K562 (cell line): Measurements from ENCODE around the gene AGPAT2. TPM values are rescaled to one million over a fixed set of nuclear protein-coding genes. Genes with fewer than 3 reads are reported as not detected.
A peak's percentile ranks its signal among the peaks of the same experiment; 100 is the strongest.

ENCODE experiments used
- ARID1B ChIP-seq: fragments of 450-650 bp; IDR thresholded peaks from 2 replicates; pipeline ENCODE4 v1.6.1; 2016; ENCODE audit warnings: antibody characterized with exemption, mild to moderate bottlenecking, inconsistent platforms
- CCNT2 ChIP-seq: IDR thresholded peaks from 2 replicates; pipeline ENCODE4 v1.6.1; 2011; ENCODE audit warnings: borderline replicate concordance, low read depth, mild to moderate bottlenecking, moderate library complexity, mixed read lengths, low read length; ENCODE audit not compliant: insufficient read length; ENCODE audit errors: extremely low read depth
- FOS ChIP-seq: IDR thresholded peaks from 3 replicates; pipeline ENCODE4 v1.6.1; 2011; ENCODE audit not compliant: insufficient read length; ENCODE audit errors: extremely low read depth
- HMG20A ChIP-seq: fragments of 450-650 bp; formaldehyde crosslinking; conservative IDR thresholded peaks from 2 replicates; pipeline ENCODE4 v1.4.0; 2020; ENCODE audit warnings: mild to moderate bottlenecking, mixed read lengths
- MTF1 ChIP-seq: fragments of 250-450 bp; sonication (Bioruptor Pico); IDR thresholded peaks from 2 replicates; pipeline ENCODE4 v1.9.0; 2021; ENCODE audit warnings: moderate library complexity, mild to moderate bottlenecking, inconsistent platforms, borderline replicate concordance
- NELFE ChIP-seq: IDR thresholded peaks from 2 replicates; pipeline ENCODE4 v1.6.1; 2011; ENCODE audit warnings: mild to moderate bottlenecking; ENCODE audit not compliant: insufficient read depth, insufficient read length
- POLR3A ChIP-seq: IDR thresholded peaks from 2 replicates; pipeline ENCODE4 v1.6.1; 2011; ENCODE audit warnings: borderline replicate concordance, mild to moderate bottlenecking, moderate library complexity; ENCODE audit not compliant: insufficient read length, insufficient read depth; ENCODE audit errors: extremely low read depth
- RB1 ChIP-seq: fragments of 450-650 bp; IDR thresholded peaks from 2 replicates; pipeline ENCODE4 v1.6.1; 2017; ENCODE audit warnings: low read depth, mild to moderate bottlenecking
- RNF2 ChIP-seq: sonication (generic); IDR thresholded peaks from 2 replicates; pipeline ENCODE4 v1.6.1; 2016
- SMARCA4 ChIP-seq: fragments of 450-650 bp; IDR thresholded peaks from 2 replicates; pipeline ENCODE4 v1.6.1; 2016
- STAT5B ChIP-seq: fragments of 250-450 bp; sonication (Bioruptor Pico); IDR thresholded peaks from 2 replicates; pipeline ENCODE4 v1.8.0; 2021; ENCODE audit warnings: mild to moderate bottlenecking, inconsistent platforms
- TCF7 ChIP-seq: sonication (generic); IDR thresholded peaks from 2 replicates; pipeline ENCODE4 v1.6.1; 2016; ENCODE audit warnings: antibody characterized with exemption, borderline replicate concordance
- TRIM28 ChIP-seq: fragments of 450-650 bp; IDR thresholded peaks from 2 replicates; pipeline ENCODE4 v1.6.1; 2017
- ZFP1 ChIP-seq: fragments of 450-650 bp; formaldehyde crosslinking; IDR thresholded peaks from 2 replicates; pipeline ENCODE4 v1.4.0; 2020; ENCODE audit warnings: mild to moderate bottlenecking, mixed read lengths
- ZNF197 ChIP-seq: fragments of 200-800 bp; sonication (Bioruptor generic); IDR thresholded peaks from 2 replicates; pipeline ENCODE4 v1.6.1; 2016; ENCODE audit warnings: low read depth, missing genetic modification characterization, missing compliant biosample characterization
- ZNF764 ChIP-seq: fragments of 250-450 bp; sonication (Bioruptor Pico); IDR thresholded peaks from 2 replicates; pipeline ENCODE4 v1.4.0; 2020; ENCODE audit warnings: low read depth, mild to moderate bottlenecking, moderate library complexity
- polyA plus RNA-seq, 8 experiments: library from polyadenylated mRNA; depleted of rRNA in 4 of 8; stranded (reverse) in 5 of 8; unstranded in 3 of 8; fragments of >200 nt; fragmentation: Nextera tagmentation in 2 of 8; fragmentation: Illumina TruSeq in 1 of 8; extraction: Ambion mirVana in 2 of 8; extraction: Trizol in 1 of 8; gene quantifications; 2 replicates each; pipeline versions ENCODE4 v1.2.1 to v1.2.3, GENCODE V29; 2011 to 2014; ENCODE audit warnings: inconsistent platforms in 1 of 8, missing spikeins in 1 of 8
- total RNA-seq, 7 experiments: library from RNA; depleted of rRNA in 6 of 7; stranded (reverse); fragments of >200 nt in 6 of 7; fragmentation: Illumina TruSeq in 2 of 7; extraction: Trizol in 2 of 7; gene quantifications; 2 replicates each; pipeline versions ENCODE4 v1.2.1 to v1.2.3, GENCODE V29; 2011 to 2021; ENCODE audit warnings: low replicate concordance in 1 of 7
- TF ChIP-seq, protein P1 (sequence below), 2 experiments: fragments of 250-450 bp in 1 of 2; fragments of 450-650 bp in 1 of 2; sonication (Bioruptor Pico) in 1 of 2; IDR thresholded peaks; 2 replicates each; pipeline versions ENCODE4 v1.6.1 to v1.8.0; 2016 to 2021; ENCODE audit warnings: mild to moderate bottlenecking in 2 of 2, moderate library complexity in 2 of 2, missing compliant biosample characterization in 1 of 2, missing genetic modification characterization in 1 of 2
- TF ChIP-seq, protein P2 (sequence below): fragments of 450-650 bp; IDR thresholded peaks from 2 replicates; pipeline ENCODE4 v1.6.1; 2016; ENCODE audit warnings: missing biosample characterization, missing genetic modification characterization
- TF ChIP-seq, protein P3 (sequence below), 2 experiments: IDR thresholded peaks; 2 replicates each; pipeline ENCODE4 v1.6.1; 2011; ENCODE audit warnings: borderline replicate concordance in 1 of 2, control low read depth in 1 of 2, low read depth in 1 of 2, low read length in 1 of 2, mild to moderate bottlenecking in 1 of 2, mixed read lengths in 1 of 2, moderate library complexity in 1 of 2; ENCODE audit not compliant: insufficient read depth in 1 of 2, insufficient read length in 1 of 2, poor library complexity in 1 of 2, severe bottlenecking in 1 of 2; ENCODE audit errors: extremely low read depth in 1 of 2
- TF ChIP-seq, protein P4 (sequence below): sonication (generic); formaldehyde crosslinking; IDR thresholded peaks from 2 replicates; pipeline ENCODE4 v1.8.0; 2023; ENCODE audit warnings: missing genetic modification reagents, mild to moderate bottlenecking, borderline replicate concordance

The AGPAT2 gene
- total and polyA plus RNA-seq, 9 of the 15 experiments (the other 6 are each of a cell fraction or from before 2014, with no cell fraction given): 0.13 to 54.5 (median 23.9) TPM

GRCh38 chr9:136728080-136728547, 40.9 kb upstream of the AGPAT2 start (continued):
- TF ChIP-seq HMG20A (CRISPR knock-in tag) (no peak), ZNF764 (CRISPR knock-in tag) (no peak), TRIM28 (no peak), SMARCA4 (no peak), RB1 (peak; percentile 99), NELFE (peak; percentile 95), CCNT2 (peak; percentile 89), FOS (no peak), TCF7 (no peak), ZNF197 (no peak), RNF2 (peak; percentile 96), ARID1B (no peak), ZFP1 (CRISPR knock-in tag) (no peak), STAT5B (CRISPR knock-in tag) (no peak), POLR3A (no peak), MTF1 (CRISPR knock-in tag) (0 out of 2 replicates have a peak, but pooled peaks have one; percentile 48)
- TF ChIP-seq, protein P1, sequence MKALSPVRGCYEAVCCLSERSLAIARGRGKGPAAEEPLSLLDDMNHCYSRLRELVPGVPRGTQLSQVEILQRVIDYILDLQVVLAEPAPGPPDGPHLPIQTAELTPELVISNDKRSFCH (CRISPR knock-in tag; IDR thresholded peaks at IDR 0.05): no peak
- TF ChIP-seq, protein P1 (tag; IDR thresholded peaks at IDR 0.05): peak; percentile 83; the same call in 1 of the 2 replicates
- TF ChIP-seq, protein P2, sequence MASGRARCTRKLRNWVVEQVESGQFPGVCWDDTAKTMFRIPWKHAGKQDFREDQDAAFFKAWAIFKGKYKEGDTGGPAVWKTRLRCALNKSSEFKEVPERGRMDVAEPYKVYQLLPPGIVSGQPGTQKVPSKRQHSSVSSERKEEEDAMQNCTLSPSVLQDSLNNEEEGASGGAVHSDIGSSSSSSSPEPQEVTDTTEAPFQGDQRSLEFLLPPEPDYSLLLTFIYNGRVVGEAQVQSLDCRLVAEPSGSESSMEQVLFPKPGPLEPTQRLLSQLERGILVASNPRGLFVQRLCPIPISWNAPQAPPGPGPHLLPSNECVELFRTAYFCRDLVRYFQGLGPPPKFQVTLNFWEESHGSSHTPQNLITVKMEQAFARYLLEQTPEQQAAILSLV (tag): no peak
- TF ChIP-seq, protein P3, sequence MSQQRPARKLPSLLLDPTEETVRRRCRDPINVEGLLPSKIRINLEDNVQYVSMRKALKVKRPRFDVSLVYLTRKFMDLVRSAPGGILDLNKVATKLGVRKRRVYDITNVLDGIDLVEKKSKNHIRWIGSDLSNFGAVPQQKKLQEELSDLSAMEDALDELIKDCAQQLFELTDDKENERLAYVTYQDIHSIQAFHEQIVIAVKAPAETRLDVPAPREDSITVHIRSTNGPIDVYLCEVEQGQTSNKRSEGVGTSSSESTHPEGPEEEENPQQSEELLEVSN (IDR thresholded peaks at IDR 0.05; ENCODE audit: borderline replicate concordance in 1 of 2, extremely low read depth in 1 of 2, insufficient read depth in 1 of 2, insufficient read length in 1 of 2, low read depth in 1 of 2, low read length in 1 of 2, poor library complexity in 1 of 2, severe bottlenecking in 1 of 2): peak; percentile 88 to 97
- TF ChIP-seq, protein P4, sequence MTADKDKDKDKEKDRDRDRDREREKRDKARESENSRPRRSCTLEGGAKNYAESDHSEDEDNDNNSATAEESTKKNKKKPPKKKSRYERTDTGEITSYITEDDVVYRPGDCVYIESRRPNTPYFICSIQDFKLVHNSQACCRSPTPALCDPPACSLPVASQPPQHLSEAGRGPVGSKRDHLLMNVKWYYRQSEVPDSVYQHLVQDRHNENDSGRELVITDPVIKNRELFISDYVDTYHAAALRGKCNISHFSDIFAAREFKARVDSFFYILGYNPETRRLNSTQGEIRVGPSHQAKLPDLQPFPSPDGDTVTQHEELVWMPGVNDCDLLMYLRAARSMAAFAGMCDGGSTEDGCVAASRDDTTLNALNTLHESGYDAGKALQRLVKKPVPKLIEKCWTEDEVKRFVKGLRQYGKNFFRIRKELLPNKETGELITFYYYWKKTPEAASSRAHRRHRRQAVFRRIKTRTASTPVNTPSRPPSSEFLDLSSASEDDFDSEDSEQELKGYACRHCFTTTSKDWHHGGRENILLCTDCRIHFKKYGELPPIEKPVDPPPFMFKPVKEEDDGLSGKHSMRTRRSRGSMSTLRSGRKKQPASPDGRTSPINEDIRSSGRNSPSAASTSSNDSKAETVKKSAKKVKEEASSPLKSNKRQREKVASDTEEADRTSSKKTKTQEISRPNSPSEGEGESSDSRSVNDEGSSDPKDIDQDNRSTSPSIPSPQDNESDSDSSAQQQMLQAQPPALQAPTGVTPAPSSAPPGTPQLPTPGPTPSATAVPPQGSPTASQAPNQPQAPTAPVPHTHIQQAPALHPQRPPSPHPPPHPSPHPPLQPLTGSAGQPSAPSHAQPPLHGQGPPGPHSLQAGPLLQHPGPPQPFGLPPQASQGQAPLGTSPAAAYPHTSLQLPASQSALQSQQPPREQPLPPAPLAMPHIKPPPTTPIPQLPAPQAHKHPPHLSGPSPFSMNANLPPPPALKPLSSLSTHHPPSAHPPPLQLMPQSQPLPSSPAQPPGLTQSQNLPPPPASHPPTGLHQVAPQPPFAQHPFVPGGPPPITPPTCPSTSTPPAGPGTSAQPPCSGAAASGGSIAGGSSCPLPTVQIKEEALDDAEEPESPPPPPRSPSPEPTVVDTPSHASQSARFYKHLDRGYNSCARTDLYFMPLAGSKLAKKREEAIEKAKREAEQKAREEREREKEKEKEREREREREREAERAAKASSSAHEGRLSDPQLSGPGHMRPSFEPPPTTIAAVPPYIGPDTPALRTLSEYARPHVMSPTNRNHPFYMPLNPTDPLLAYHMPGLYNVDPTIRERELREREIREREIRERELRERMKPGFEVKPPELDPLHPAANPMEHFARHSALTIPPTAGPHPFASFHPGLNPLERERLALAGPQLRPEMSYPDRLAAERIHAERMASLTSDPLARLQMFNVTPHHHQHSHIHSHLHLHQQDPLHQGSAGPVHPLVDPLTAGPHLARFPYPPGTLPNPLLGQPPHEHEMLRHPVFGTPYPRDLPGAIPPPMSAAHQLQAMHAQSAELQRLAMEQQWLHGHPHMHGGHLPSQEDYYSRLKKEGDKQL: 0 out of 2 replicates have a peak, but pooled peaks have one; percentile 81
